GM12878 (cell line): ENCODE data around the gene AGBL4. TPM values are rescaled to one million over a fixed set of nuclear protein-coding genes. Genes with fewer than 3 reads are reported as not detected.

ENCODE experiments used
- ATAC-seq: fragments of 200-7000 bp; cut with Tn5 transposase; 3 replicates; pipeline ENCODE4 v1.9.1; 2020; ENCODE audit warnings: mild to moderate bottlenecking, moderate library complexity
- BruUV-seq: library from RNA; stranded (reverse); fragments of 400-500 nt; replicated peaks from 2 replicates; lab custom pipeline; 2021; lab: Mats Ljungman, UMichigan
- CTCF ChIA-PET: fragments of 300-600 bp; sonication (Branson Sonifier 250); formaldehyde crosslinking; extraction: SDS; loops from one replicate; lab custom pipeline; 2021; ENCODE audit warnings: inconsistent platforms; lab: Yijun Ruan, JAX
- POLR2A ChIA-PET: fragments of 350-600 bp; formaldehyde crosslinking; extraction: SDS; loops from one replicate; lab custom pipeline; 2021; ENCODE audit warnings: inconsistent platforms; lab: Charles Lee
- RAD21 ChIA-PET: fragments of 300-600 bp; sonication (Branson Sonifier 250); formaldehyde crosslinking; loops from one replicate; lab custom pipeline; 2023; ENCODE audit warnings: antibody characterized with exemption; ENCODE audit not compliant: unreplicated experiment; lab: Charles Lee
- SMC1A ChIA-PET: fragments of 300-600 bp; sonication (Branson Sonifier 250); formaldehyde crosslinking; loops from one replicate; lab custom pipeline; 2023; ENCODE audit not compliant: unreplicated experiment, uncharacterized antibody; lab: Charles Lee
- DNase-seq: peaks from one replicate; pipeline ENCODE4 v3.0.0-alpha.2; 2011; ENCODE audit warnings: low read depth, low spot score
- FAIRE-seq: peaks from 3 replicates; lab custom pipeline; 2011; peaks lifted over from hg19 to GRCh38; lab: Jason Lieb, UNC
- H2AFZ ChIP-seq: 2 replicates; pipeline ENCODE4 v1.6.0; 2011; ENCODE audit warnings: low read depth, low read length, control low read depth; ENCODE audit not compliant: control insufficient read depth
- H3K27ac ChIP-seq: 2 replicates; pipeline ENCODE4 v1.5.1; 2011; ENCODE audit warnings: control low read depth; ENCODE audit not compliant: control insufficient read depth, insufficient read depth
- H3K27me3 ChIP-seq, 2 experiments: replicated peaks in 1 of 2; 2 replicates each; pipeline versions ENCODE4 v1.6.0 to v1.6.1; 2011; ENCODE audit warnings: low read length in 1 of 2; ENCODE audit not compliant: control insufficient read depth in 2 of 2, insufficient read depth in 2 of 2
- H3K36me3 ChIP-seq, 2 experiments: 2 replicates each; pipeline ENCODE4 v1.5.1; 2011; ENCODE audit warnings: low read length in 1 of 2; ENCODE audit not compliant: control insufficient read depth in 2 of 2, insufficient read depth in 2 of 2
- H3K4me1 ChIP-seq: 2 replicates; pipeline ENCODE4 v1.6.1; 2011; ENCODE audit warnings: mild to moderate bottlenecking, low read length, moderate library complexity, mixed read lengths; ENCODE audit not compliant: control insufficient read depth, insufficient read depth
- H3K4me2 ChIP-seq: 2 replicates; pipeline ENCODE4 v1.6.0; 2011; ENCODE audit warnings: control low read depth; ENCODE audit not compliant: control insufficient read depth, insufficient read depth
- H3K4me3 ChIP-seq: fragments of 200-600 bp; sonication (generic); 2 replicates; pipeline ENCODE4 v1.5.1; 2016
- H3K79me2 ChIP-seq: 2 replicates; pipeline ENCODE4 v1.6.0; 2011; ENCODE audit warnings: low read length; ENCODE audit not compliant: control insufficient read depth, insufficient read depth
- H3K9ac ChIP-seq: 2 replicates; pipeline ENCODE4 v1.8.0; 2011; ENCODE audit warnings: low read length, control low read depth, mixed read lengths; ENCODE audit not compliant: control insufficient read depth, insufficient read depth
- H3K9me3 ChIP-seq: replicated peaks from 3 replicates; pipeline ENCODE4 v1.5.1; 2011; ENCODE audit warnings: mild to moderate bottlenecking, low read length; ENCODE audit not compliant: control insufficient read depth, insufficient read depth
- H4K20me1 ChIP-seq: 2 replicates; pipeline ENCODE4 v1.6.0; 2011; ENCODE audit not compliant: control insufficient read depth, insufficient read depth
- DPF2 ChIP-seq: fragments of 450-650 bp; IDR thresholded peaks from 2 replicates; pipeline ENCODE4 v1.6.1; 2017; ENCODE audit warnings: mild to moderate bottlenecking
- FOXM1 ChIP-seq: IDR thresholded peaks from 2 replicates; pipeline ENCODE4 v1.6.1; 2012; ENCODE audit warnings: low read depth, mild to moderate bottlenecking, inconsistent platforms, low read length, moderate library complexity
- IKZF1 ChIP-seq: fragments of 450-650 bp; conservative IDR thresholded peaks from 2 replicates; pipeline ENCODE4 v1.6.1; 2017; ENCODE audit warnings: antibody characterized with exemption, mild to moderate bottlenecking
- MEF2A ChIP-seq: IDR thresholded peaks from 2 replicates; pipeline ENCODE4 v1.6.1; 2011; ENCODE audit warnings: low read depth, mild to moderate bottlenecking, low read length, moderate library complexity; ENCODE audit not compliant: insufficient read depth
- MXI1 ChIP-seq: fragments of 150-350 bp; IDR thresholded peaks from 2 replicates; pipeline ENCODE4 v1.6.1; 2011; ENCODE audit warnings: low read depth, mild to moderate bottlenecking, inconsistent platforms, low read length, improper control_type of control experiment
- NR2C1 ChIP-seq: fragments of 450-650 bp; IDR thresholded peaks from 2 replicates; pipeline ENCODE4 v1.6.1; 2017; ENCODE audit warnings: antibody characterized with exemption, mild to moderate bottlenecking, moderate library complexity
- PML ChIP-seq: IDR thresholded peaks from 2 replicates; pipeline ENCODE4 v1.6.1; 2012; ENCODE audit warnings: low read length, inconsistent platforms
- RCOR1 ChIP-seq: conservative IDR thresholded peaks from 2 replicates; pipeline ENCODE4 v1.6.1; 2012; ENCODE audit warnings: low read depth, low read length, improper control_type of control experiment
- SIN3A ChIP-seq: IDR thresholded peaks from 2 replicates; pipeline ENCODE4 v1.6.1; 2012; ENCODE audit warnings: low read depth, low read length, improper control_type of control experiment
- SP1 ChIP-seq: IDR thresholded peaks from one replicate; pipeline ENCODE4 v1.6.1; 2011; ENCODE audit warnings: low read depth, low read length
- STAT3 ChIP-seq: IDR thresholded peaks from 2 replicates; pipeline ENCODE4 v1.6.1; 2011; ENCODE audit warnings: low read depth, low read length, improper control_type of control experiment
- TCF12 ChIP-seq: IDR thresholded peaks from 2 replicates; pipeline ENCODE4 v1.6.1; 2011; ENCODE audit warnings: low read depth, mild to moderate bottlenecking, low read length
- TCF3 ChIP-seq: IDR thresholded peaks from 2 replicates; pipeline ENCODE4 v1.6.1; 2012; ENCODE audit warnings: low read depth, mild to moderate bottlenecking, low read length, borderline replicate concordance; ENCODE audit not compliant: insufficient read depth
- WRNIP1 ChIP-seq: IDR thresholded peaks from 2 replicates; pipeline ENCODE4 v1.6.1; 2011; ENCODE audit warnings: low read depth, low read length, improper control_type of control experiment, borderline replicate concordance
- ZNF207 ChIP-seq: fragments of 450-650 bp; IDR thresholded peaks from 2 replicates; pipeline ENCODE4 v1.6.1; 2014; ENCODE audit warnings: antibody characterized with exemption, mild to moderate bottlenecking, borderline replicate concordance
- ZNF384 ChIP-seq: IDR thresholded peaks from 2 replicates; pipeline ENCODE4 v1.6.1; 2012; ENCODE audit warnings: low read depth, mild to moderate bottlenecking, low read length, improper control_type of control experiment, borderline replicate concordance
- WGBS: methylation state at CpG from one replicate; pipeline ENCODE4 v1.1.6; 2016; ENCODE audit warnings: low lambda C conversion rate; ENCODE audit not compliant: insufficient replicate concordance, insufficient coverage; ENCODE audit errors: missing lambda C conversion rate; 5-methylcytosine and 5-hydroxymethylcytosine counted together
- in situ Hi-C: fragments of 300-500 bp; cut with MboI; formaldehyde crosslinking; loops from 9 replicates; pipeline ENCODE4 v1.14.3; 2018; ENCODE audit warnings: mixed read lengths
- intact Hi-C: fragments of 100-400 bp; cut with micrococcal nuclease; formaldehyde crosslinking; loops from one replicate; pipeline ENCODE4 v1.14.2; 2022; ENCODE audit not compliant: unreplicated experiment
- polyA plus RNA-seq, 11 experiments: library from polyadenylated mRNA; depleted of rRNA in 4 of 11; unstranded in 6 of 11; stranded (reverse) in 5 of 11; fragments of >200 nt; fragmentation: Nextera tagmentation in 4 of 11; fragmentation: Illumina TruSeq in 1 of 11; extraction: Ambion mirVana in 4 of 11; extraction: Trizol in 1 of 11; gene quantifications; 1 replicate in 1 of 11; 2 replicates in 10 of 11; pipeline versions ENCODE4 v1.2.1 to v1.2.3, GENCODE V29; 2011 to 2016; ENCODE audit warnings: inconsistent platforms in 2 of 11, missing spikeins in 2 of 11, low read depth in 1 of 11
- total RNA-seq, 4 experiments: library from RNA; depleted of rRNA in 3 of 4; stranded (reverse); fragments of >200 nt in 3 of 4; fragmentation: Illumina TruSeq in 1 of 4; extraction: Trizol in 1 of 4; gene quantifications; 2 replicates each; pipeline versions ENCODE4 v1.2.1 to v1.2.3, GENCODE V29; 2013 to 2021
- TF ChIP-seq, protein P1 (sequence below): IDR thresholded peaks from 2 replicates; pipeline ENCODE4 v1.6.1; 2012; ENCODE audit warnings: low read depth, low read length, improper control_type of control experiment

The AGBL4 gene
- total and polyA plus RNA-seq, 10 of the 15 experiments (the other 5 are each of a cell fraction or from before 2014, with no cell fraction given), result 0.31 TPM; not detected in 9

DNA sequence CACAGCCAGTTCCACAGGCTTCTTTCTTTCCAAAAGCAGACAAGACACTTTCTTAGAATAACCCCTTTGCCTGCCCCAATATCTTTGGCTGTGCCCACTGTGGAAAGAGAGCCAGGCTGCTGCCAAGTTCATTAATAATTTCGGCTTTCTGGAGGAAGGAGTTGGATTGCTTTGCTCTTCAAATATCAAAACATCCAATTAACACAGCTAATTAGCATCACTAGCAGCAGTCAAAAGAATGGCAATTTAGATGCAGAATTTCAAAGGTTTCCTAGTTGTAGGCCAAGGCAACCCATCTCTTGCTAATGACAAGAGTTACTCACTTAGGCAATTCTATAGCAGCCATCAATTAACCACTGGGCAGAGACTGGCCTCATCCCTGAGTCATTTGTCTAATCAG is 1460.7 kb downstream of the AGBL4 start (continued):
- TF ChIP-seq ZNF207 (no peak), PML (no peak), MXI1 (no peak), WRNIP1 (no peak)

DNA sequence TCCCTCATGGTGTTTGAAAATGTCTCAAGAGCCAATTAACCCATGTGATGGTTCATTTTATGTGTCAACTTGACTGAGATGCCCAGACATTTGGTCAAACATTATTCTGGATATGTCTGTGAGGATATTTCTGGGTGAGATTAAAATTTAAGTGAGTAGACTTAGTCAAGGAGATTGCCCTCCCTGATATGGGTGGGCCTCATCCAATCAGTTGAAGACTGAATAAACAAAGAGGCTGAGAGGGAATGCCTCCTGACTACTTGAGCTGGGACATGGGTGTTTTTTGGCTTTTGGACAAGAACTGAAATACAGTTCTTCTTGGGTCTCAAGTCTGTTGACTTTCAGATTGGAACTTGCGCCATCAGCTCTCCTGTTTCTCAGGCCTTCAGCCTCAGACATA is 1462.3 kb downstream of the AGBL4 start:
- Histone ChIP-seq H3K4me1 (no peaks in the 10 kb centered on the region), H4K20me1 (no peaks in the 10 kb centered on the region)
- DNase-seq, result no peak
- ChIA-PET RAD21 (no interaction called here), SMC1A (no interaction called here), POLR2A (interaction anchor here (0.6 kb wide), 1 partner anchor 67 kb away, joined by 3 read pairs; no protein-coding TSS in a partner anchor)
- in situ Hi-C loops, result no loop called here
- intact Hi-C loops, result no loop called here
- TF ChIP-seq FOXM1 (no peak), SIN3A (no peak), STAT3 (no peak), RCOR1 (no peak), NR2C1 (no peak), SP1 (no peak), TCF3 (no peak), DPF2 (no peak), IKZF1 (no peak), ZNF384 (no peak), MEF2A (no peak), TCF12 (no peak)
- TF ChIP-seq, protein P1, sequence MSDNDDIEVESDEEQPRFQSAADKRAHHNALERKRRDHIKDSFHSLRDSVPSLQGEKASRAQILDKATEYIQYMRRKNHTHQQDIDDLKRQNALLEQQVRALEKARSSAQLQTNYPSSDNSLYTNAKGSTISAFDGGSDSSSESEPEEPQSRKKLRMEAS, result no peak
- TF ChIP-seq, all 136 proteins: peak for 0
- no peaks in the 10 kb centered on the region for H3K36me3 ChIP-seq
- FAIRE-seq, result no peak
- H3K9ac ChIP-seq, result no peak overlapping the region
- 33% methylated on average over 1 of the region's 1 CpG for WGBS
- no TSS peak for BruUV-seq
- H3K9me3 ChIP-seq, result no peaks in the 10 kb centered on the region
- H3K27ac ChIP-seq, result no peak overlapping the region
- no peaks in the 10 kb centered on the region for H3K27me3 ChIP-seq
- no peaks in the 10 kb centered on the region for H3K79me2 ChIP-seq
- H3K4me2 ChIP-seq, result no peak overlapping the region
- ATAC-seq, result no peak
- H3K4me3 ChIP-seq, result no peak overlapping the region
- no peak overlapping the region for H2AFZ ChIP-seq
- CTCF ChIA-PET, result no interaction called here
